Cerebellar nuclear complex (tissue), 1 donor: ENCODE results near the gene FOXP2.

ENCODE experiments used
- DNase-seq, 2 experiments: peaks; one replicate each; lab custom pipeline; 2025; lab: John Stamatoyannopoulos, UW

Gene FOXP2

GRCh38 chr7:114657279-114657678 is 242.7 kb downstream of the FOXP2 start:
- no peak for DNase-seq

DNA sequence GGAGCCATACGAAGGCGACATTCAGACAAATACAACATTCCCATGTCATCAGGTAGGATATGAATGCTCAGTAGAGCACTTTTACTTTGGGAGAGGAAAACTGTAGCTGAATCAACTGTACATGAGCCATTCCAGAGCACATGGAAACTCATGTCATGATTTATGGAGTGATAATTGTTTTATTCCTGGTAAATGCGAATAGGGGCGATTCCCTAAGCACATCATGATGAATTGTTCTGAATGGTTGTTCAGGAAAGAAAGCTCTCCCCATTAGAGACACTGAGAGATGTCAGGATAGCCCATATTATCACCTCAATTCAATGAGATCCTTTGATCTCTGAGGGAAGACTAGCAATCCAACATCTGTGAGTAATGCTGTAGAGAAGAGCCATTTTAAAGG is 243.6 kb downstream of the FOXP2 start:
- DNase-seq, result no peak

GRCh38 chr7:114659409-114660125 is 245.0 kb downstream of the FOXP2 start:
- no peak for DNase-seq

DNA sequence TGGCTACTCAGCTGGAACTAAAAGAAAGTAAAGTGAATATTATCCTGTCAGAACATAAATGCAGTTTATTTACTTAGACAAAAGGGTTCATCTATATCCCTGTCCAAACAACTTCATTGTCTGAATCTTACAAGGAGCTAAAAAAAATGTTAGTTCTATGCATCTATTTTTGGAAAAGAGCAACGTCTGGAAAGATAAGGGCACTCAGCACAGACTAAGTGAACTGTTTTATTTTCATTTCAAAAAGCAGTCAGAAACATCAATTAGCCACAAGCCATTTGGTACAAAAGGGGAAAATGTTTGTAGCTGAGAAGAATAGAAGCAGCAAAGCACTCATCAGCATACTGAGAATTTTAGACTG is 245.5 kb downstream of the FOXP2 start:
- no peak for DNase-seq

DNA sequence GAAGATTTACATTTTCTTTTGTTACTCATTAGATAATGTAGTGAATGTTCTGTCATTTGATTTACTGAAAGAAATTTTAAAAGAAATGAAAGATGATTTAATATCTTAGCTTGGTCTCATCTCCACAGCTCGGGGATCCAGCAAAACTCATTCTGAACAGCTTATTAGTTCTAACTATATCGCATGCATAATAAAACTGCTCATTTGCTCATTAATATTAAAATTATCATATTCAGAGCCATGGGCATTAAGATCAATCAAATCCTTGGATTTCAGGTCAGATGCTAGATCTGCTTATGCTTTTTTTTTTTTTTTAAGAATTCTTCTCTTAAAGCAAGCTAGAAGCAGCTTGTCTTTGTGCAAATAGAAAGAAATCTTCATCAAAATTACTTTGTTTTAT is 246.1 kb downstream of the FOXP2 start:
- DNase-seq, result no peak

DNA sequence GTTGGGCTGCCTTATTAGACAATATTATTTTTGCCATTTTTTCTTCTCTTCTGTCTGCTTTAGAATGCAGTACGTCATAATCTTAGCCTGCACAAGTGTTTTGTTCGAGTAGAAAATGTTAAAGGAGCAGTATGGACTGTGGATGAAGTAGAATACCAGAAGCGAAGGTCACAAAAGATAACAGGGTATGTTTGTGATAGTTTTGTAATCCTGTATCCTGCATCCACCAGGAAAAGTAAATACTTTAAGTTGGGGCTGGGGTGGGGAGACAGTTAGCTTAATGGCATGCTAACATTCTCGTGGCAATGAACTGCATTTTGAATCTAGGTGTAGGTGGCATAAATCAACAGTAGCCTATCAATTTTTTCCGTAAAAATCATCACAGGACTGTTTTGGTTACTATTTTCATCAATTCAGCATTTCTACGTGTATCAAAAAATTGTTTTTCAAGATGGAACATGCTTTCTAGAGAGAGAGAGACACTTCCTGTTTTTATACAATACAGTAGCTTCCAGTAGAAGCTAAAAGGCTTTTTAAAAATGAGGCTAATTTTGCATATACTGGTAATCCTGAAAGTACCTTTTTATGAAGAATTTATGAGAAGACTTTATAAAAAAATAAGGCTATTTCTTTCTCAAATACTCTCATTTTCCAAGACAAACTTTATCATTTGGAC is 247.5 kb downstream of the FOXP2 start:
- no peak for DNase-seq

DNA sequence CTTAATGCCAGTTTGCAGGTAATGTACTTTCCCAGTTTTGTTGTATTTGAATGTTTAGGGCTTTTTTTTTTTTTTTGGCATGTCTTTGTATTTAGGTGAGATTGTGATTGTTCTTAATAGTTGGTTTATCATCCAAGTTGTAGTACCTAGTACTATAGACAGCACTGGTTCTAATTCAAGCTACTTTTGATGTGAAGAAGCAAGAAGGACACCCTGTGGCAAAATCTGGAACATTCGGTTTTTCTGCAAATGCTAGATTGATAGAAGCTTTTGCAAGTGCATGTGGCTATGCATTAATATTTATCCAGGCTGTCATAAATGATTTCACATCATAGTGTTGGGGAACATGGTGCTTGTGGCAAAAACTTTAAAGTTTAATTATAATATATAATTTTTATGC is 248.9 kb downstream of the FOXP2 start:
- no peak for DNase-seq

- DNase-seq, result no peak
These were observed 256.1 kb downstream of the FOXP2 start for GRCh38 chr7:114670676-114671075.

DNA sequence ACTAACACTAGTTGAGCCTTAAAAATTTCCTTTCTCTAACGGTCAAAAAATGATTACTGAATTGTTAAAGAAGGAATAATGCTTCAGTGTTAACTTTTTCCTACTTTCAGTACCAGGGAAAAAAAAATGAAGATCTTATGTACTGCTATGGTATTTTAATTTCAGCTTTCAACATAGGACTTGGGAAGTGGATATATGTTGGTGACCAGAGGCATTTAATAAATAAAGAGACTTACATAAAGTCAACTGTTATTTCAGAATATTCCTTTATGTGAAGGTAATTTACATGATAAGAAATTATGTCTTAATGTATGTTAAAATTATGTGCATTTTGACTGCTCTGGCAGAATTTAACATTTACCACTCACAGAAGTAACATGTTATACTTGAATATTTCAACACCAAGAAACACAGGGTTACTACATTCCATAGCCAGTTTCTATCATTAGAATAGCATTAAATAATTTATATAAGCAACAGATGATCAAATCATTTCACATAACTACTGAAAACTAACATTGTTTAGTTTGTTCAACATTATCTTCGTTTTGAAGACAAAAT is 257.0 kb downstream of the FOXP2 start:
- DNase-seq, result no peak

- DNase-seq, result no peak
These were observed 263.5 kb downstream of the FOXP2 start for GRCh38 chr7:114678116-114678515.

GRCh38 chr7:114687238-114687637 is 272.6 kb downstream of the FOXP2 start:
- no peak for DNase-seq

- DNase-seq, result no peak
These were observed 273.9 kb downstream of the FOXP2 start for GRCh38 chr7:114688443-114689055.

GRCh38 chr7:114689406-114689805 is 274.8 kb downstream of the FOXP2 start:
- DNase-seq, result no peak

GRCh38 chr7:114691605-114692004 is 277.0 kb downstream of the FOXP2 start:
- no peak for DNase-seq

DNA sequence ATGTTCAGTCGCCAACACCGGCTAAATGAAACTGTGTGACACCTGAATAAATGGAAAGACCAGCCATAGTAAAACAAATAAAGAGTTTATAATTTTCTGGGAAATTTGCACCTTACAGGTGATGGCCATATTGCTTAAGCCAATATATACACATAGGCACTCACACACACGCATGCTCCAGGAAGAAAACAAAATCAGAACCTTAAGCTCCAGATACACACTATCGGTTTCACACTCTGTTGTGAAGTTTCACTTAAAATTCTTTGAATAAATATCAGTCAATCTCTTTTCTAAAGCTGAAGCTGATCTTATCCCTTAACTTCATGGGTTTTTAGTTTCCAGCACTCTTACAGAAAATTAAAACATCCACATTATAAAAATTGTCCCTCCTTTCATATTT is 280.6 kb downstream of the FOXP2 start:
- no peak for DNase-seq

DNA sequence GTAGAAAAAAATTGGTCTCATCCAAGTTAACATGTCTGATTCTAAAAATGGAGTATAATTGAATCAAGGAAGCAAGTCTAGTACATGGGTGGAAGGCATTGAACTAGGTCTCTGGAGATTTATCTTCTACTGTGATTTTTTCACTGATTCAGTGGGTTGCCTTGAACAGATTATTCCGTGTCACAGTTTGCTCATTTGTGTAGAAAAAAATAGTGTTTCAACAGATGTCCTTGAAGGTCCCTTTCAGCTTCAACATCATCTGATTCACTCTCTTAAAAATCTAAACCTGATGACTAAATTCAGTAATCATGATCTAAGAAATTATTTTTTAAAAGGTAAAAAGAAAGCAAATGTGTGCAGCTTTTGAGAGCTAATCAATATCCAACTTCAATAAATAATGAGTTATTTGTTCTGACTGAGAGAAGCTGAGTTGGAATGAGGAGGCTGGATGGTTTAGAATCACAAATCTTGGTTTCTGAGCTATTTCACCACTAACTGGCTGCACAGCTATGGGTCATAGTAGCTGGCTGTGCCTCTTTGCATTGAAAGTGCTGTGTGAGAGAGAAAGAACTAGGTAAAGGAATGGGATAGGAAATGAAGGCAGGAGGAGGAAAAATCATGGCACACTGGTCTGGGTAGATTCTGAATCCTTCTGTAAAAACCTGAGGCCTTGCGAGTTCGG is 285.8 kb downstream of the FOXP2 start:
- DNase-seq, result no peak

GRCh38 chr7:114703677-114704076 is 289.1 kb downstream of the FOXP2 start:
- no peak for DNase-seq

DNA sequence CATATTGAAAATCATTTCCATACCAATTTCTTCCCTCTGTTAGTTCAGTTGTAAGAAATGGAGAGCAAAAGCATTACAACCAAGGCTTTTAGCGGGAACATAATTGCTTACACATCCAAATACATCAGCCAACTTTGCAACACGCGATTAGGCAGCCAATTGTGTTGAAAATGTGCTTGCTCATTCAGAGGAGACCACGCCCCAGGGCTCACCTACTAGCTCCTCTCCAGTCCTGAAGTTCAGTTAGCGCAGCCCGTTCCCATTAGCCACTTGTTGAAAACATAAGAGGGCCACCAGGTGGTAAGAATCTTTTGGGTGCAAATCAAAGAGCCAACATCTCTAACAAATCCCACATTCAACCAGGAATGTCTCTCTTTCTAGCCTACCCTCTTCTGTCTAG is 294.0 kb downstream of the FOXP2 start:
- DNase-seq, result no peak

GRCh38 chr7:114710499-114710898 is 295.9 kb downstream of the FOXP2 start:
- no peak for DNase-seq

DNA sequence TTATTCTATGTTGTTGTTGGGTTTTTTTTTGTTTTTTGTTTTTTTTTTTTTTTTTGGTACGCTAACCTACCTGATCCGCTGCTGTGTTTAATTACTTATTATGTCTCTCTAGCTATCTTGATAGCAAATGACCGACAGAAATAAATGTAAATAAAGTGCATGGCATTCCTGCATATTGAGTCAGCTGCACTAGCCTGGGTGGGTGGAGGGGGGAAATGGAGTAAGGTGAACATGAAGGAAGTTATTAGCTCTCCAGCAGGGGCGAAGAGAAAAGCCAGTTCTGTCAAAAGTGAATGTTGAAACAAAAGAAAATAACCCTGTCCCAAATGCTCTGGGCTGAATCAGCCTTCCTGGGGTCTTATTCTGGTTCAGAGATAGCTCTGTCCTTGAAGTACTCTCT is 296.6 kb downstream of the FOXP2 start:
- no peak for DNase-seq

GRCh38 chr7:114715907-114716306 is 301.3 kb downstream of the FOXP2 start:
- no peak for DNase-seq

- DNase-seq, result no peak
These were observed 304.2 kb downstream of the FOXP2 start for GRCh38 chr7:114718861-114719260.

- no peak for DNase-seq
These were observed 306.1 kb downstream of the FOXP2 start for GRCh38 chr7:114720725-114721124.
